Measurements from ENCODE around the gene ANXA8. TPM values are rescaled to one million over a fixed set of nuclear protein-coding genes. Genes with fewer than 3 reads are reported as not detected.

Gene ANXA8
- polyA plus RNA-seq, 1 donor from 2014 or later = not detected

DNA sequence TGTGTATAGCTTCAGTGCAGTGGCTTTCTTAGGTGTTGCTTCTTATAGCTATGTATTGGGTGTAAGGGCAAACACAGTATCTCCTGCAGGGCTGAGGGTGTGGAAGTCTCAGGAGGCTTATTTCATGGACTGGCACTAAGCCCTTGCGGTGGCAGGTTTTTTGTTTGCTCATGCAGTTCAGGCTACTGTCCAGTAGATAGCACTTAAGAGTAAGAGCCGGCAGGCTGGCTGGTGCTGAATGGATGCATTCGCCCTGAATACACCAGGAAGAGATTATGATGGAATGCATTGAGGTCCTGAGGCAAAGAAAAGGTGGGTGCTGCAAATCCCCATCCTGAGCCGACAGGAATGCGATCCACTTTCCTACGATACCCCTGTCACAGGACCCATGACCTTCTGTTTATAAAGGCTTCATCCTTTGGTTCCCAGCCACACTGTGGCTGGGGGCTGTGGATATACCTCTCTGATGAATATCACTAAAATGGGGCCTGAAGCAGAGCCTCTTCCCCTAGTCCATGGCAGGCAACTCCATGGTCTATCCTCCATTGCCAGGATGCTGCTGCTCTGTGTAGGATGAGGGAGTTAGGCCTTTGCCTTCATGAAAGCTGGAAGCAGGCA is 44.9 kb downstream of the ANXA8 start:
- no peaks in the 10 kb centered on the region for H3K79me2 ChIP-seq (replicated peaks; ENCODE audit: insufficient read depth, low read length)
- H3K27ac ChIP-seq (ENCODE audit: low read length) = no peak overlapping the region
- H2AFZ ChIP-seq (ENCODE audit: low read depth, low read length) = no peak overlapping the region
- H3K9me2 ChIP-seq (ENCODE audit: insufficient read depth, low read length) = no peaks in the 10 kb centered on the region
- no peaks in the 10 kb centered on the region for H3K27me3 ChIP-seq (ENCODE audit: insufficient read depth, low read depth, low read length)
- no peak for TF ChIP-seq EZH2 (IDR thresholded peaks at IDR 0.05; ENCODE audit: borderline replicate concordance, insufficient read depth, low read length, poor library complexity, severe bottlenecking)
- H3K4me2 ChIP-seq (ENCODE audit: low read length) = no peak overlapping the region
- no peak overlapping the region for H3K4me3 ChIP-seq (ENCODE audit: low read length)
- no peak overlapping the region for H3K9ac ChIP-seq (ENCODE audit: low read length)
- no peaks in the 10 kb centered on the region for H3K9me3 ChIP-seq (ENCODE audit: low read length)
- no peaks in the 10 kb centered on the region for H3F3A ChIP-seq (ENCODE audit: insufficient read depth, low read length, poor library complexity, severe bottlenecking)
- H4K20me1 ChIP-seq (ENCODE audit: insufficient read depth) = no peaks in the 10 kb centered on the region
- H3K36me3 ChIP-seq (ENCODE audit: insufficient read depth, low read length) = no peaks in the 10 kb centered on the region

DNA sequence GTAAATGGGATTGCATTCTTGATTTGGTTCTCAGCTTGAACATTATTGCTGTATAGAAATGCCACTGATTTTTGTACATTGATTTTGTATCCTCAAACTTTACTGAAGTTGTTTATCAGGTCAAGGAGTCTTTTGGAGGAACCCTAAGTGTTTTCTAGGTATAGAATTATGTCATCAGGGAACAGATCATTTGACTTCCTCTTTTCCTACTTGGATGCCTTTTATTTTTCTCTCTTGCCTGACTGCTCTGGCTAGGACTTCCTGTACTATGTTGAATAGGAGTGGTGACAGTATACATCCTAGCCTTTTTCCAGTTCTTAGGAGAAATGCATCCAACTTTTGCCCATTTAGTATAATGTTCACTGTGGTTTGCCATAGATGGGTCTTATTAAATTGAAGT is 48.8 kb downstream of the ANXA8 start:
- Histone ChIP-seq H3K9ac (ENCODE audit: low read length) (no peak overlapping the region), H3K9me3 (ENCODE audit: low read length) (no peaks in the 10 kb centered on the region), H3K27me3 (ENCODE audit: insufficient read depth, low read depth, low read length) (no peaks in the 10 kb centered on the region), H3K4me2 (ENCODE audit: low read length) (no peak overlapping the region), H2AFZ (ENCODE audit: low read depth, low read length) (no peak overlapping the region), H3K9me2 (ENCODE audit: insufficient read depth, low read length) (no peaks in the 10 kb centered on the region), H3K27ac (ENCODE audit: low read length) (no peak overlapping the region), H3K4me3 (ENCODE audit: low read length) (no peak overlapping the region), H4K20me1 (ENCODE audit: insufficient read depth) (no peaks in the 10 kb centered on the region), H3K36me3 (ENCODE audit: insufficient read depth, low read length) (no peaks in the 10 kb centered on the region), H3K79me2 (replicated peaks; ENCODE audit: insufficient read depth, low read length) (no peaks in the 10 kb centered on the region), H3F3A (ENCODE audit: insufficient read depth, low read length, poor library complexity, severe bottlenecking) (no peaks in the 10 kb centered on the region)
- TF ChIP-seq RAD21 (conservative IDR thresholded peaks at IDR 0.05) (no peak), EP300 (conservative IDR thresholded peaks at IDR 0.05; ENCODE audit: poor library complexity, severe bottlenecking) (no peak), EZH2 (IDR thresholded peaks at IDR 0.05; ENCODE audit: borderline replicate concordance, insufficient read depth, low read length, poor library complexity, severe bottlenecking) (no peak), TAF1 (IDR thresholded peaks at IDR 0.05; ENCODE audit: low read depth) (no peak), POLR2AphosphoS5 (IDR thresholded peaks at IDR 0.05) (no peak), MXI1 (conservative IDR thresholded peaks at IDR 0.05; ENCODE audit: poor library complexity, severe bottlenecking) (no peak), SMC3 (conservative IDR thresholded peaks at IDR 0.05; ENCODE audit: poor library complexity) (no peak)
- TF ChIP-seq, protein P1, sequence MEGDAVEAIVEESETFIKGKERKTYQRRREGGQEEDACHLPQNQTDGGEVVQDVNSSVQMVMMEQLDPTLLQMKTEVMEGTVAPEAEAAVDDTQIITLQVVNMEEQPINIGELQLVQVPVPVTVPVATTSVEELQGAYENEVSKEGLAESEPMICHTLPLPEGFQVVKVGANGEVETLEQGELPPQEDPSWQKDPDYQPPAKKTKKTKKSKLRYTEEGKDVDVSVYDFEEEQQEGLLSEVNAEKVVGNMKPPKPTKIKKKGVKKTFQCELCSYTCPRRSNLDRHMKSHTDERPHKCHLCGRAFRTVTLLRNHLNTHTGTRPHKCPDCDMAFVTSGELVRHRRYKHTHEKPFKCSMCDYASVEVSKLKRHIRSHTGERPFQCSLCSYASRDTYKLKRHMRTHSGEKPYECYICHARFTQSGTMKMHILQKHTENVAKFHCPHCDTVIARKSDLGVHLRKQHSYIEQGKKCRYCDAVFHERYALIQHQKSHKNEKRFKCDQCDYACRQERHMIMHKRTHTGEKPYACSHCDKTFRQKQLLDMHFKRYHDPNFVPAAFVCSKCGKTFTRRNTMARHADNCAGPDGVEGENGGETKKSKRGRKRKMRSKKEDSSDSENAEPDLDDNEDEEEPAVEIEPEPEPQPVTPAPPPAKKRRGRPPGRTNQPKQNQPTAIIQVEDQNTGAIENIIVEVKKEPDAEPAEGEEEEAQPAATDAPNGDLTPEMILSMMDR (IDR thresholded peaks at IDR 0.05; ENCODE audit: poor library complexity, severe bottlenecking) = no peak
- TF ChIP-seq, protein P2, sequence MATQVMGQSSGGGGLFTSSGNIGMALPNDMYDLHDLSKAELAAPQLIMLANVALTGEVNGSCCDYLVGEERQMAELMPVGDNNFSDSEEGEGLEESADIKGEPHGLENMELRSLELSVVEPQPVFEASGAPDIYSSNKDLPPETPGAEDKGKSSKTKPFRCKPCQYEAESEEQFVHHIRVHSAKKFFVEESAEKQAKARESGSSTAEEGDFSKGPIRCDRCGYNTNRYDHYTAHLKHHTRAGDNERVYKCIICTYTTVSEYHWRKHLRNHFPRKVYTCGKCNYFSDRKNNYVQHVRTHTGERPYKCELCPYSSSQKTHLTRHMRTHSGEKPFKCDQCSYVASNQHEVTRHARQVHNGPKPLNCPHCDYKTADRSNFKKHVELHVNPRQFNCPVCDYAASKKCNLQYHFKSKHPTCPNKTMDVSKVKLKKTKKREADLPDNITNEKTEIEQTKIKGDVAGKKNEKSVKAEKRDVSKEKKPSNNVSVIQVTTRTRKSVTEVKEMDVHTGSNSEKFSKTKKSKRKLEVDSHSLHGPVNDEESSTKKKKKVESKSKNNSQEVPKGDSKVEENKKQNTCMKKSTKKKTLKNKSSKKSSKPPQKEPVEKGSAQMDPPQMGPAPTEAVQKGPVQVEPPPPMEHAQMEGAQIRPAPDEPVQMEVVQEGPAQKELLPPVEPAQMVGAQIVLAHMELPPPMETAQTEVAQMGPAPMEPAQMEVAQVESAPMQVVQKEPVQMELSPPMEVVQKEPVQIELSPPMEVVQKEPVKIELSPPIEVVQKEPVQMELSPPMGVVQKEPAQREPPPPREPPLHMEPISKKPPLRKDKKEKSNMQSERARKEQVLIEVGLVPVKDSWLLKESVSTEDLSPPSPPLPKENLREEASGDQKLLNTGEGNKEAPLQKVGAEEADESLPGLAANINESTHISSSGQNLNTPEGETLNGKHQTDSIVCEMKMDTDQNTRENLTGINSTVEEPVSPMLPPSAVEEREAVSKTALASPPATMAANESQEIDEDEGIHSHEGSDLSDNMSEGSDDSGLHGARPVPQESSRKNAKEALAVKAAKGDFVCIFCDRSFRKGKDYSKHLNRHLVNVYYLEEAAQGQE (IDR thresholded peaks at IDR 0.05; ENCODE audit: borderline replicate concordance) = no peak

Data from neural cell (in vitro differentiated cells).